Keratinocyte (primary cell): Measurements from ENCODE around the gene NFYA. TPM values are rescaled to one million over a fixed set of nuclear protein-coding genes. Genes with fewer than 3 reads are reported as not detected.

ENCODE experiments used
- DNase-seq: peaks from one replicate; pipeline ENCODE4 v3.0.0-alpha.2; 2011; ENCODE audit warnings: low read depth, missing footprints, low spot score
- FAIRE-seq: peaks from 2 replicates; lab custom pipeline; 2011; peaks lifted over from hg19 to GRCh38; lab: Jason Lieb, UNC
- H2AFZ ChIP-seq: 2 replicates; pipeline ENCODE4 v1.6.0; 2012; ENCODE audit warnings: low read length, control low read depth, inconsistent platforms; ENCODE audit not compliant: control insufficient read depth
- H3K27ac ChIP-seq: 2 replicates; pipeline ENCODE4 v1.5.1; 2011; ENCODE audit warnings: low read length; ENCODE audit not compliant: control insufficient read depth, insufficient read depth
- H3K27me3 ChIP-seq: 3 replicates; pipeline ENCODE4 v1.6.0; 2011; ENCODE audit warnings: low read length; ENCODE audit not compliant: control insufficient read depth, insufficient read depth; ENCODE audit errors: extremely low read depth
- H3K36me3 ChIP-seq, 2 experiments: 2 replicates in 1 of 2; 3 replicates in 1 of 2; pipeline ENCODE4 v1.5.1; 2011; ENCODE audit warnings: low read length in 2 of 2, mild to moderate bottlenecking in 1 of 2; ENCODE audit not compliant: control insufficient read depth in 2 of 2, insufficient read depth in 2 of 2; ENCODE audit errors: extremely low read depth in 1 of 2
- H3K4me1 ChIP-seq: 3 replicates; pipeline ENCODE4 v1.5.1; 2011; ENCODE audit warnings: low read length; ENCODE audit not compliant: control insufficient read depth, insufficient read depth; ENCODE audit errors: extremely low read depth
- H3K4me2 ChIP-seq: 3 replicates; pipeline ENCODE4 v1.6.0; 2011; ENCODE audit warnings: low read depth, low read length; ENCODE audit not compliant: control insufficient read depth, insufficient read depth; ENCODE audit errors: extremely low read depth
- H3K4me3 ChIP-seq, 3 experiments: fragments of 200-600 bp in 1 of 3; sonication (generic) in 1 of 3; 2 replicates in 2 of 3; 3 replicates in 1 of 3; pipeline ENCODE4 v1.5.1; 2011 to 2016; ENCODE audit warnings: low read length in 3 of 3, mild to moderate bottlenecking in 3 of 3, control low read depth in 2 of 3, inconsistent platforms in 1 of 3, low read depth in 1 of 3, mixed read lengths in 1 of 3, mixed run types in 1 of 3, moderate library complexity in 1 of 3; ENCODE audit not compliant: control insufficient read depth in 2 of 3, insufficient read depth in 2 of 3; ENCODE audit errors: extremely low read depth in 1 of 3
- H3K79me2 ChIP-seq: 2 replicates; pipeline ENCODE4 v1.6.0; 2012; ENCODE audit warnings: low read length; ENCODE audit not compliant: control insufficient read depth, insufficient read depth
- H3K9ac ChIP-seq: 3 replicates; pipeline ENCODE4 v1.6.0; 2011; ENCODE audit warnings: low read length; ENCODE audit not compliant: control insufficient read depth, insufficient read depth; ENCODE audit errors: extremely low read depth
- H3K9me1 ChIP-seq: 3 replicates; pipeline ENCODE4 v1.6.0; 2011; ENCODE audit warnings: low read length; ENCODE audit not compliant: control insufficient read depth, insufficient read depth; ENCODE audit errors: extremely low read depth
- H3K9me3 ChIP-seq: 2 replicates; pipeline ENCODE4 v1.5.1; 2012; ENCODE audit warnings: low read depth, low read length; ENCODE audit not compliant: control insufficient read depth
- H4K20me1 ChIP-seq: 3 replicates; pipeline ENCODE4 v1.6.0; 2011; ENCODE audit warnings: low read length; ENCODE audit not compliant: control insufficient read depth, insufficient read depth; ENCODE audit errors: extremely low read depth
- EZH2 ChIP-seq: IDR thresholded peaks from one replicate; pipeline ENCODE4 v1.6.1; 2012; ENCODE audit warnings: inconsistent platforms, mild to moderate bottlenecking, low read length, moderate library complexity
- dilution Hi-C: fragments of 300-500 bp; cut with MboI; formaldehyde crosslinking; loops from one replicate; pipeline ENCODE4 v1.7.0; 2020; ENCODE audit warnings: low sequenced_read_pairs; ENCODE audit not compliant: extremely low pct_ligation_motif_present
- polyA plus RNA-seq, 5 experiments: library from polyadenylated mRNA; depleted of rRNA in 3 of 5; stranded (reverse) in 3 of 5; stranded (forward) in 1 of 5; unstranded in 1 of 5; fragments of >200 nt; gene quantifications; 1 replicate in 1 of 5; 2 replicates in 3 of 5; 3 replicates in 1 of 5; pipeline versions ENCODE4 v1.2.1 to v1.2.3, GENCODE V29; 2011 to 2012; ENCODE audit warnings: missing spikeins in 2 of 5, low read depth in 1 of 5, low replicate concordance in 1 of 5
- TF ChIP-seq, protein P1 (sequence below), 3 experiments: IDR thresholded peaks in 1 of 3; conservative IDR thresholded peaks in 1 of 3; optimal IDR thresholded peaks in 1 of 3; 2 replicates in 2 of 3; 3 replicates in 1 of 3; pipeline versions ENCODE3 to v1.5.1; 2011; ENCODE audit warnings: low read length in 3 of 3, mild to moderate bottlenecking in 3 of 3, moderate library complexity in 2 of 3, control low read depth in 1 of 3, inconsistent platforms in 1 of 3; ENCODE audit not compliant: insufficient read depth in 2 of 3; ENCODE audit errors: extremely low read depth in 1 of 3

NFYA gene
- polyA plus RNA-seq, 1 donor (not counting 4 experiments of a cell fraction or from before 2014, with no cell fraction given) = 17.1 TPM

DNA sequence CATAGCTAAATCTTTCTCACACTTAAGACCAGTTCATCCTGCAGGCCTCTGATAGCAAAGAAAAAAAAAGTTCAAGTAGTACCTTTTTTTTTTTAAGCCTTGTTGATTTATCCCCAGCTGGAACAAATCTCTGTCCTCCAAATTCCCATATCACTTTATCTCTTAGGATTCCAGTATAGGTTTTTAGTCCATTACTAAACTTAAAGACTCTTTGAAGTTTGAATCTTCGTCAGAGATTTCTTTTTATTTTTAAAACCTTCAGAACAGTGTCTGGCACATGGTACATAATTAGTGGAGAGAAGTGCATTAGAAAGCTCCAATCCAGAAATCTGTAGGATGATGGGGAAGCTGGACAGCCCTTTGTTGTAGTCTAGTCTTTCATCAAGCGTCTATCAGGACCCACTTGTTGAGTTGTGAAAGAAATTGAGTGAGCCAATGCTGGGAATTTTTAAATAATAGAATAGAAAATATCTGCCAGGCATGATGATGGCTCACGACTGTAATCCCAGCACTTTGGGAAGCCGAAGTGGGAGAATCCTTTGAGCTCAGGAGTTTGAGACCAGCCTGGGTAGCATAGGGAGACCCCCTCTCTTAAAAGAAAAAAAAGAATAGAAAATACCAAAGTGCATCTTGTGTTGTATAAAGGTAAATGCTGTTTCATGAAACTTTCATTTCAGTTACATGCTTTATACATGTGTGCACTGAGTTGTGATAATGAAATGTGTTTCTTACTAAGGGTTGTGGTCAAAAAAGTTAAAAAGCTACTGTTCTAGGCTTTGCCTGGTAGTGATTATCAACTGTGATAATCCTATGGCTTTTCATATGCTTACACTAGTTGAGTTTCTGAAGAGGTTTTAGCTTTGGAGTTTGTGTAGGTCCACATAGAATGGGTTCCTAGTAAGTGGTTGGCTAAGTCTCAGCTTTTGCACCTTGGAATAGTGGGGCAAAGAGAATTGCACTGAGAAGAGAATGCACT is 3.2 kb downstream of the NFYA start:
- no peaks in the 10 kb centered on the region for H4K20me1 ChIP-seq
- TF ChIP-seq, protein P1, sequence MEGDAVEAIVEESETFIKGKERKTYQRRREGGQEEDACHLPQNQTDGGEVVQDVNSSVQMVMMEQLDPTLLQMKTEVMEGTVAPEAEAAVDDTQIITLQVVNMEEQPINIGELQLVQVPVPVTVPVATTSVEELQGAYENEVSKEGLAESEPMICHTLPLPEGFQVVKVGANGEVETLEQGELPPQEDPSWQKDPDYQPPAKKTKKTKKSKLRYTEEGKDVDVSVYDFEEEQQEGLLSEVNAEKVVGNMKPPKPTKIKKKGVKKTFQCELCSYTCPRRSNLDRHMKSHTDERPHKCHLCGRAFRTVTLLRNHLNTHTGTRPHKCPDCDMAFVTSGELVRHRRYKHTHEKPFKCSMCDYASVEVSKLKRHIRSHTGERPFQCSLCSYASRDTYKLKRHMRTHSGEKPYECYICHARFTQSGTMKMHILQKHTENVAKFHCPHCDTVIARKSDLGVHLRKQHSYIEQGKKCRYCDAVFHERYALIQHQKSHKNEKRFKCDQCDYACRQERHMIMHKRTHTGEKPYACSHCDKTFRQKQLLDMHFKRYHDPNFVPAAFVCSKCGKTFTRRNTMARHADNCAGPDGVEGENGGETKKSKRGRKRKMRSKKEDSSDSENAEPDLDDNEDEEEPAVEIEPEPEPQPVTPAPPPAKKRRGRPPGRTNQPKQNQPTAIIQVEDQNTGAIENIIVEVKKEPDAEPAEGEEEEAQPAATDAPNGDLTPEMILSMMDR (optimal IDR thresholded peaks at IDR 0.05 in 1 of 3, IDR thresholded peaks at IDR 0.05 in 1 of 3, conservative IDR thresholded peaks at IDR 0.05 in 1 of 3; ENCODE audit: extremely low read depth in 1 of 3, insufficient read depth in 2 of 3, low read length in 3 of 3) = no peak
- no peak for TF ChIP-seq EZH2

DNA sequence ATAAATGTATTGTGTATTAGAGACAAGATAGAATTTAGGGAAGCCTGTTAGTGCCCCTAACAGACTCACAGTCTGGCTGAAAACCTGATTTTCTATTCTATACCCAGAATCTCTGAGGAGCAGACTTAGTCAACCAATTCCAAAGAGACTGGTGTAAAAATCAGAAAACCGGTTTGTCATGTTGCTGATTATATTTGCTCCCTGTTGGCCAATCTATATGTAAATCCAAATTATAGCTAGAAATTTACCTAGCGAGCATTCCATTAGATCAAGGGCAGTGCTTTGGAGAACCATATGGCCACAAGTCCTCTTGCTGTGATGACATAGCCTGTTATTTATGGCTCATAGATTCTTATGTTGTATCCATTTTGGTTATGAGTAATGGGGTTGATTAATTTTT is 4.8 kb downstream of the NFYA start:
- Histone ChIP-seq H3K79me2 (peaks cover 71% of the 10 kb centered on the region), H3K9ac (no peak overlapping the region), H3K27ac (no peak overlapping the region), H3K27me3 (no peaks in the 10 kb centered on the region), H4K20me1 (no peaks in the 10 kb centered on the region), H3K9me1 (no peaks in the 10 kb centered on the region), H3K4me3 (no peak overlapping the region), H3K36me3 (peaks cover 12 to 17% of the 10 kb centered on the region in 2 experiments), H2AFZ (no peak overlapping the region), H3K4me2 (no peak overlapping the region), H3K4me1 (peaks cover 11% of the 10 kb centered on the region), H3K9me3 (no peaks in the 10 kb centered on the region)
- no peak for FAIRE-seq
- TF ChIP-seq, protein P1 (optimal IDR thresholded peaks at IDR 0.05 in 1 of 3, IDR thresholded peaks at IDR 0.05 in 1 of 3, conservative IDR thresholded peaks at IDR 0.05 in 1 of 3; ENCODE audit: extremely low read depth in 1 of 3, insufficient read depth in 2 of 3, low read length in 3 of 3) = no peak
- TF ChIP-seq EZH2 = no peak
- no peak for DNase-seq
- dilution Hi-C loops = loop anchor here (25.0 kb wide), 1 partner anchor 110 kb away; no protein-coding TSS in a partner anchor

More for the DNA sequence above, 3.2 kb downstream of the NFYA start:
- Histone ChIP-seq H3K27ac (no peak overlapping the region), H3K9ac (no peak overlapping the region), H2AFZ (no peak overlapping the region), H3K4me1 (peaks cover 11% of the 10 kb centered on the region), H3K4me2 (peak overlapping the region; percentile 88), H3K4me3 (no peak overlapping the region), H3K36me3 (peaks cover 11 to 17% of the 10 kb centered on the region in 2 experiments), H3K9me3 (no peaks in the 10 kb centered on the region), H3K79me2 (peaks cover 65% of the 10 kb centered on the region), H3K9me1 (no peaks in the 10 kb centered on the region), H3K27me3 (no peaks in the 10 kb centered on the region)
- dilution Hi-C loops = loop anchor here (25.0 kb wide), 1 partner anchor 111 kb away; no protein-coding TSS in a partner anchor
- FAIRE-seq = no peak
- no peak for DNase-seq
